ENCODE data around the gene PELO.

Gene PELO

GRCh38 chr5:52771343-52772039 lies 16.2 kb upstream of the PELO start:
- DNase-seq: no peak

GRCh38 chr5:52772668-52773067 lies 15.0 kb upstream of the PELO start:
- DNase-seq: no peak

- DNase-seq: no peak
Observed at GRCh38 chr5:52773342-52773741, 14.4 kb upstream of the PELO start.

- no peak for DNase-seq
Observed at GRCh38 chr5:52774005-52774410, 13.7 kb upstream of the PELO start.

- no peak for DNase-seq
Observed at GRCh38 chr5:52776116-52776515, 11.6 kb upstream of the PELO start.

- DNase-seq: no peak
Observed at GRCh38 chr5:52777186-52777585, 10.5 kb upstream of the PELO start.

- DNase-seq: no peak
Observed at GRCh38 chr5:52778781-52779180, 8.9 kb upstream of the PELO start.

GRCh38 chr5:52779213-52779612 lies 8.5 kb upstream of the PELO start:
- DNase-seq: no peak

GRCh38 chr5:52783226-52783959 lies 4.3 kb upstream of the PELO start:
- no peak for DNase-seq

- no peak for DNase-seq
Observed at GRCh38 chr5:52784737-52785136, 3.0 kb upstream of the PELO start.

- no peak for DNase-seq
Observed at GRCh38 chr5:52786391-52786790, 1.3 kb upstream of the PELO start.

- peak in 1 of 51 donors; percentile 1 for DNase-seq
Observed at GRCh38 chr5:52786949-52787599, 642 bp upstream of the PELO start.

- no peak for DNase-seq
Observed at GRCh38 chr5:52788505-52788821, 747 bp downstream of the PELO start.

- no peak for DNase-seq
Observed at GRCh38 chr5:52789378-52789777, 1.7 kb downstream of the PELO start.

- DNase-seq: no peak
Observed at GRCh38 chr5:52789851-52790250, 2.1 kb downstream of the PELO start.

- no peak for DNase-seq
Observed at GRCh38 chr5:52791366-52791765, 3.6 kb downstream of the PELO start.

- DNase-seq: no peak
Observed at GRCh38 chr5:52794519-52794918, 6.8 kb downstream of the PELO start.

GRCh38 chr5:52796031-52796430 lies 8.3 kb downstream of the PELO start:
- no peak for DNase-seq

- no peak for DNase-seq
Observed at GRCh38 chr5:52796516-52797103, 8.9 kb downstream of the PELO start.

GRCh38 chr5:52798938-52799337 lies 11.2 kb downstream of the PELO start:
- no peak for DNase-seq

- DNase-seq: peak in 12 of 51 donors; percentile 21 to 67 (median 44)
Observed at GRCh38 chr5:52799358-52799982, 11.8 kb downstream of the PELO start.

- peak; percentile 51 to 97 (median 90) for DNase-seq
Observed at GRCh38 chr5:52799983-52800393, 12.3 kb downstream of the PELO start.
